Lung (tissue), 12 donors: ENCODE data around the gene DNAJC11. TPM values are rescaled to one million over a fixed set of nuclear protein-coding genes. Genes with fewer than 3 reads are reported as not detected.
"Not testable (repeated sequence)": the region's sequence is repeated elsewhere in the genome, so short reads cannot be mapped to it uniquely, and the experiment has no call there.

ENCODE experiments used
- ATAC-seq: fragments of 200-7000 bp; cut with Tn5 transposase; one replicate; pipeline ENCODE4 v1.9.1; 2020; ENCODE audit warnings: moderate number of reproducible peaks; ENCODE audit not compliant: insufficient read depth, low FRiP score
- DNase-seq, 3 donors: peaks; one replicate each; pipeline ENCODE4 v3.0.0-alpha.2; 2013 to 2017
- H3K27ac ChIP-seq, 2 donors: one replicate each; pipeline ENCODE4 v1.5.1; 2013; ENCODE audit warnings: mild to moderate bottlenecking in 2 of 2, moderate library complexity in 2 of 2, control low read depth in 1 of 2, inconsistent platforms in 1 of 2, low read depth in 1 of 2, low read length in 1 of 2
- H3K27me3 ChIP-seq, 3 donors: one replicate each; pipeline ENCODE4 v1.5.1; 2013; ENCODE audit warnings: low read length in 2 of 3; ENCODE audit not compliant: control insufficient read depth in 3 of 3, insufficient read depth in 3 of 3
- H3K36me3 ChIP-seq, 4 donors: one replicate each; pipeline ENCODE4 v1.5.1; 2013; ENCODE audit warnings: low read length in 4 of 4, mild to moderate bottlenecking in 1 of 4, moderate library complexity in 1 of 4; ENCODE audit not compliant: control insufficient read depth in 4 of 4, insufficient read depth in 4 of 4
- H3K4me1 ChIP-seq, 5 donors: one replicate each; pipeline ENCODE4 v1.5.1; 2013; ENCODE audit warnings: low read length in 5 of 5, mild to moderate bottlenecking in 2 of 5, moderate library complexity in 1 of 5; ENCODE audit not compliant: control insufficient read depth in 5 of 5, insufficient read depth in 5 of 5
- H3K4me3 ChIP-seq: one replicate; pipeline ENCODE4 v1.5.1; 2013; ENCODE audit warnings: mild to moderate bottlenecking, control low read depth, moderate library complexity
- H3K9ac ChIP-seq, 2 donors: one replicate each; pipeline ENCODE4 v1.5.1; 2013; ENCODE audit warnings: low read length in 2 of 2, control low read depth in 1 of 2; ENCODE audit not compliant: insufficient read depth in 1 of 2
- H3K9me3 ChIP-seq, 4 donors: one replicate each; pipeline ENCODE4 v1.5.1; 2013; ENCODE audit warnings: low read length in 3 of 4, mild to moderate bottlenecking in 1 of 4, moderate library complexity in 1 of 4; ENCODE audit not compliant: control insufficient read depth in 4 of 4, insufficient read depth in 3 of 4
- WGBS, 2 donors: extraction: QIAGEN DNeasy Blood & Tissue Kit; methylation state at CpG; one replicate each; pipeline ENCODE4 v1.1.7; 2013; 5-methylcytosine and 5-hydroxymethylcytosine counted together
- polyA plus RNA-seq, 2 donors: library from polyadenylated mRNA; stranded (reverse); fragments of 200-250 nt; gene quantifications; one replicate each; pipeline ENCODE4 v1.2.1, GENCODE V29; 2013
- total RNA-seq, 2 donors: library from RNA; depleted of rRNA in 1 of 2; stranded (reverse); fragments of >200 nt in 1 of 2; gene quantifications; one replicate each; pipeline ENCODE4 v1.2.1, GENCODE V29; 2014 to 2021
- TF ChIP-seq, protein P1 (sequence below): IDR thresholded peaks from 2 replicates; pipeline ENCODE4 v1.5.1; 2012; ENCODE audit warnings: mild to moderate bottlenecking; ENCODE audit errors: control extremely low read depth, extremely low read depth
- donor health status: control.
- donor health status: control.
- donor health status: Bipolar disorder and iron deficiency.
- donor health status: healthy.
- donor health status: DM: yes; HTN: yes; CAD: no.

Gene DNAJC11
- total and polyA plus RNA-seq, 4 donors: 18.6 to 43.0 (median 30.4) TPM

DNA sequence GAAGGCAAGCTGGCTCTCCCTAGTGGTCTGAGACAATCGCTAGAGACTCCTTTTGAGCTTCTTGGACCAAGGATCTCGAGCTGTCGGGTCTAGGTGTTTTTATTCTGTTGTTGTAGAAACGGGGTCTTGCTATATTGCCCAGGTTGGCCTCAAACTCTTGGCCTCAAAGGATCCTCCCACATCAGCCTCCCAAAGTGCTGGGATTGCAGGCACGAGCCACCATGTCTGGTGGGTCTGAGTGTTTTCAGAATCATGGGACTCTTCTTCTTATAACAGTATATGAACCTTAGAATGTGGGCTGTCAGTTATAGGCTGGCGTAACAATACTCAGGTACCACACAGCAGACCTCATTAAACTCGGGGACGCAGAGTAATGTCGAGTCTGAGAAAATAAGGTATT, 33.1 kb downstream of the DNAJC11 start:
- ATAC-seq (no peak), DNase-seq (no peak)
- peaks cover 0 to 5% (median 0%) of the 10 kb centered on the region in 5 donors for H3K4me1 ChIP-seq
- whole genome bisulfite sequencing, 2 donors: 97 to 99% methylated on average over 9 of the region's 9 CpGs
- H3K4me3 ChIP-seq: no peak overlapping the region
- no peak overlapping the region for H3K9ac ChIP-seq
- H3K27ac ChIP-seq: no peak overlapping the region
- H3K27me3 ChIP-seq: no peaks in the 10 kb centered on the region
- TF ChIP-seq, protein P1, sequence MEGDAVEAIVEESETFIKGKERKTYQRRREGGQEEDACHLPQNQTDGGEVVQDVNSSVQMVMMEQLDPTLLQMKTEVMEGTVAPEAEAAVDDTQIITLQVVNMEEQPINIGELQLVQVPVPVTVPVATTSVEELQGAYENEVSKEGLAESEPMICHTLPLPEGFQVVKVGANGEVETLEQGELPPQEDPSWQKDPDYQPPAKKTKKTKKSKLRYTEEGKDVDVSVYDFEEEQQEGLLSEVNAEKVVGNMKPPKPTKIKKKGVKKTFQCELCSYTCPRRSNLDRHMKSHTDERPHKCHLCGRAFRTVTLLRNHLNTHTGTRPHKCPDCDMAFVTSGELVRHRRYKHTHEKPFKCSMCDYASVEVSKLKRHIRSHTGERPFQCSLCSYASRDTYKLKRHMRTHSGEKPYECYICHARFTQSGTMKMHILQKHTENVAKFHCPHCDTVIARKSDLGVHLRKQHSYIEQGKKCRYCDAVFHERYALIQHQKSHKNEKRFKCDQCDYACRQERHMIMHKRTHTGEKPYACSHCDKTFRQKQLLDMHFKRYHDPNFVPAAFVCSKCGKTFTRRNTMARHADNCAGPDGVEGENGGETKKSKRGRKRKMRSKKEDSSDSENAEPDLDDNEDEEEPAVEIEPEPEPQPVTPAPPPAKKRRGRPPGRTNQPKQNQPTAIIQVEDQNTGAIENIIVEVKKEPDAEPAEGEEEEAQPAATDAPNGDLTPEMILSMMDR: no peak
- no peaks in the 10 kb centered on the region for H3K9me3 ChIP-seq
- peaks cover 0 to 14% (median 8%) of the 10 kb centered on the region in 4 donors for H3K36me3 ChIP-seq

DNA sequence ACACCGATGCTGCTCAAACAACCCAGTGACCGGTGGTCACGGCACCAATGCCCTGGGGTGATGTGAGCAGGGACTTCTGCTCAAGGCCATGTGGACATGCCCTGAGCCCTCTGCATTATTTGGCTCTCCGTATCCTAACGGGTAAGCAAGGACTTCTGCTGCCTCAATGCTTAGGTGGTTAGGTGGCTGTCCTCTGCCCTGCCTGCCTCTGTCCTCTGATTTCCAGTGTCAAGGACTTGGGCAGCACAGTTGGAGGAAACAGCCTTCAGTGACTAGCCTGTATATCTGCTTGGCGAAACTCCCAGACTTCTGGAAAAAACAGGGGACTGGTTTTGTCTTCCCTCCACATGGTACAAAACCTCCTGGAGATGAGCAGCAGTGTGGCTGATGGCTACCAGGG, 34.5 kb downstream of the DNAJC11 start:
- DNase-seq (peak in 1 of 3 donors; percentile 4), ATAC-seq (no peak)
- TF ChIP-seq, protein P1: no peak
- H3K9ac ChIP-seq: no peak overlapping the region
- H3K27ac ChIP-seq: peak overlapping the region in 1 of 2 donors; percentile 65
- peaks cover 0 to 12% (median 8%) of the 10 kb centered on the region in 4 donors for H3K36me3 ChIP-seq
- H3K9me3 ChIP-seq: no peaks in the 10 kb centered on the region
- H3K27me3 ChIP-seq: no peaks in the 10 kb centered on the region
- 96 to 98% methylated on average over 6 of the region's 6 CpGs for WGBS, 2 donors
- no peak overlapping the region for H3K4me3 ChIP-seq
- peaks cover 0 to 5% (median 0%) of the 10 kb centered on the region in 5 donors for H3K4me1 ChIP-seq

DNA sequence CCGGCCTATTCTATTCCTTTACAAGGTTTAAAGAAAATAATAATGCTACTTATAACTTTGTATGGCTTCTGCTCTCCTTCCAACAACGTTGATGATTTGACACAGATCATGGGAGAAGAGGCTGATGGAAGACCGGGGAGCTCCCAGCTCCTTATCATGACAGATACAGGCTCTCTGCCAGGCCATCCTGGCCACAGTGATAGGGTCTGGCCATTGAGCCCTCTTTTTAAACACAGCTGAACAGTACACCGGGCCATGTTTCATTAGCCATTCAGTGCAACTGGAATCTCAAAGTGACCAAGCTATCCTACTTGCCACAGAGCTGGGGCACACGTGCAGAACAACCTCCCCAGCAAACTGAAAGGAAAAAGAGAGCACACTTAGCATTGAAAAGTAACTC, 34.9 kb downstream of the DNAJC11 start:
- ATAC-seq (no peak), DNase-seq (no peak)
- Histone ChIP-seq H3K27ac (peak overlapping the region in 1 of 2 donors; percentile 65), H3K9me3 (no peaks in the 10 kb centered on the region), H3K36me3 (peaks cover 0 to 12% (median 8%) of the 10 kb centered on the region in 4 donors), H3K9ac (no peak overlapping the region), H3K4me3 (no peak overlapping the region), H3K27me3 (no peaks in the 10 kb centered on the region), H3K4me1 (peaks cover 0 to 5% (median 0%) of the 10 kb centered on the region in 5 donors)
- WGBS, 2 donors: 93 to 95% methylated on average over 5 of the region's 5 CpGs
- TF ChIP-seq, protein P1: no peak

DNA sequence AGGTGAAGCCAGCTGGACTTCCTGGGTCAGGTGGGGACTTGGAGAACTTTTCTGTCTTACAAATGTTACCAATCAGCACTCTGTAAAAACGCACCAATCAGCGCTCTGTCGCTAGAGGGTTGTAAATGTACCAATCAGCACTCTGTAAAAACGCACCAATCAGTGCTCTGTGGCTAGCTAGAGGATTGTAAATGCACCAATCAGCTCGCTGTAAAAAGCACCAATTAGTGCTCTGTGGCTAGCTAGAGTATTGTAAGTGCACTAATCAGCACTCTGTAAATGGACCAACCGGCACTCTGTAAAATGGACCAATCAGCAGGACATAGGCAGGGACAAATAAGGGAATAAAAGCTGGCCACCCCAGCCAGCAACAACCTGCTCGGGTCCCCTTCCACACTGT, 39.1 kb downstream of the DNAJC11 start:
- not testable (repeated sequence) for H3K4me3 ChIP-seq, H3K27me3 ChIP-seq, H3K9me3 ChIP-seq, H3K27ac ChIP-seq, H3K9ac ChIP-seq, H3K4me1 ChIP-seq, DNase-seq, ATAC-seq
- peaks cover 0 to 13% (median 8%) of the 10 kb centered on the region in 4 donors for H3K36me3 ChIP-seq
- WGBS, 2 donors: 96 to 98% methylated on average over 7 of the region's 7 CpGs
